Activated T-helper 2 cell treated with anti-CD3 and anti-CD28 coated beads, Interferon-gamma antibody, Interleukin-2, Interleukin-4, amounts not matched to agents 10 μg/mL and 5 μg/mL and 100 μg/mL, durations not matched to agents 14 hours and 24 hours and 36 hours (primary cell): ENCODE measurements around the gene LRIG1. TPM values are rescaled to one million over a fixed set of nuclear protein-coding genes. Genes with fewer than 3 reads are reported as not detected.
"Not testable (repeated sequence)": the region's sequence is repeated elsewhere in the genome, so short reads cannot be mapped to it uniquely, and the experiment has no call there.

ENCODE experiments used
- DNase-seq: peaks from one replicate; pipeline ENCODE4 v3.0.0; 2021; ENCODE audit warnings: low spot score
- H3K27ac Mint-ChIP-seq: one replicate; pipeline ENCODE4 v1.8.0; 2021; ENCODE audit warnings: mixed read lengths
- H3K27me3 Mint-ChIP-seq: one replicate; pipeline ENCODE4 v1.8.0; 2021; ENCODE audit warnings: low read depth, mixed read lengths
- H3K36me3 Mint-ChIP-seq: one replicate; pipeline ENCODE4 v1.8.0; 2021; ENCODE audit warnings: low read depth, mixed read lengths
- H3K4me1 Mint-ChIP-seq: one replicate; pipeline ENCODE4 v1.8.0; 2021; ENCODE audit warnings: low read depth, mixed read lengths
- H3K4me3 Mint-ChIP-seq: one replicate; pipeline ENCODE4 v1.8.0; 2021; ENCODE audit warnings: low read depth, mild to moderate bottlenecking, moderate library complexity, mixed read lengths
- H3K9me3 Mint-ChIP-seq: one replicate; pipeline ENCODE4 v1.8.0; 2021; ENCODE audit warnings: mixed read lengths
- intact Hi-C: fragments of 100-400 bp; cut with micrococcal nuclease; formaldehyde crosslinking; loops from one replicate; pipeline ENCODE4 v1.15.1; 2023
- total RNA-seq: library from RNA; stranded (reverse); gene quantifications from 2 replicates; pipeline ENCODE4 v1.2.3, GENCODE V29; 2022

Gene LRIG1
- total RNA-seq, 1 donor from 2014 or later = 42.5 TPM

- no peak overlapping the region for H3K4me3 Mint-ChIP-seq
- peaks cover 30% of the 10 kb centered on the region for H3K4me1 Mint-ChIP-seq
- H3K27ac Mint-ChIP-seq = no peak overlapping the region
- no peak for DNase-seq
- peaks cover 4% of the 10 kb centered on the region for H3K9me3 Mint-ChIP-seq
- no peaks in the 10 kb centered on the region for H3K27me3 Mint-ChIP-seq
- H3K36me3 Mint-ChIP-seq = peaks cover 49% of the 10 kb centered on the region
- intact Hi-C loops = no loop called here
These were observed 72.8 kb downstream of the LRIG1 start for GRCh38 chr3:66427951-66428474.

- Mint-ChIP-seq H3K27ac (no peak overlapping the region), H3K4me1 (peaks cover 29% of the 10 kb centered on the region), H3K9me3 (peaks cover 9% of the 10 kb centered on the region), H3K27me3 (no peaks in the 10 kb centered on the region), H3K4me3 (no peak overlapping the region), H3K36me3 (peaks cover 54% of the 10 kb centered on the region)
- intact Hi-C loops = no loop called here
- DNase-seq = no peak
These were observed 73.5 kb downstream of the LRIG1 start for GRCh38 chr3:66427352-66427751.

GRCh38 chr3:66426135-66426534, 74.7 kb downstream of the LRIG1 start:
- peaks cover 60% of the 10 kb centered on the region for H3K36me3 Mint-ChIP-seq
- H3K27ac Mint-ChIP-seq = peak overlapping the region; percentile 18
- H3K27me3 Mint-ChIP-seq = no peaks in the 10 kb centered on the region
- intact Hi-C loops = no loop called here
- no peak overlapping the region for H3K4me3 Mint-ChIP-seq
- H3K9me3 Mint-ChIP-seq = peaks cover 21% of the 10 kb centered on the region
- DNase-seq = no peak
- H3K4me1 Mint-ChIP-seq = peaks cover 29% of the 10 kb centered on the region

- peaks cover 25% of the 10 kb centered on the region for H3K9me3 Mint-ChIP-seq
- H3K36me3 Mint-ChIP-seq = peaks cover 65% of the 10 kb centered on the region
- DNase-seq = no peak
- no peak overlapping the region for H3K4me3 Mint-ChIP-seq
- intact Hi-C loops = no loop called here
- peak overlapping the region; percentile 18 for H3K27ac Mint-ChIP-seq
- no peaks in the 10 kb centered on the region for H3K27me3 Mint-ChIP-seq
- peaks cover 32% of the 10 kb centered on the region for H3K4me1 Mint-ChIP-seq
These were observed 75.2 kb downstream of the LRIG1 start for GRCh38 chr3:66425576-66426114.

- no peaks in the 10 kb centered on the region for H3K27me3 Mint-ChIP-seq
- peaks cover 32% of the 10 kb centered on the region for H3K9me3 Mint-ChIP-seq
- H3K36me3 Mint-ChIP-seq = peaks cover 71% of the 10 kb centered on the region
- H3K4me3 Mint-ChIP-seq = no peak overlapping the region
- intact Hi-C loops = no loop called here
- no peak overlapping the region for H3K27ac Mint-ChIP-seq
- peaks cover 38% of the 10 kb centered on the region for H3K4me1 Mint-ChIP-seq
- no peak for DNase-seq
These were observed 75.8 kb downstream of the LRIG1 start for GRCh38 chr3:66425032-66425431.

- Mint-ChIP-seq H3K36me3 (peaks cover 73% of the 10 kb centered on the region), H3K9me3 (peaks cover 36% of the 10 kb centered on the region), H3K4me3 (no peak overlapping the region), H3K27ac (no peak overlapping the region), H3K27me3 (no peaks in the 10 kb centered on the region), H3K4me1 (peaks cover 41% of the 10 kb centered on the region)
- no peak for DNase-seq
- intact Hi-C loops = no loop called here
These were observed 77.0 kb downstream of the LRIG1 start for GRCh38 chr3:66423791-66424190.

GRCh38 chr3:66421893-66422292, 78.9 kb downstream of the LRIG1 start:
- intact Hi-C loops, DNase-seq, H3K27ac Mint-ChIP-seq, H3K4me3 Mint-ChIP-seq, H3K27me3 Mint-ChIP-seq: not testable (repeated sequence)
- Mint-ChIP-seq H3K9me3 (peaks cover 36% of the 10 kb centered on the region), H3K4me1 (peaks cover 36% of the 10 kb centered on the region), H3K36me3 (peaks cover 87% of the 10 kb centered on the region)

GRCh38 chr3:66421144-66421543, 79.7 kb downstream of the LRIG1 start:
- intact Hi-C loops, H3K4me3 Mint-ChIP-seq, H3K27me3 Mint-ChIP-seq, DNase-seq, H3K27ac Mint-ChIP-seq: not testable (repeated sequence)
- peaks cover 89% of the 10 kb centered on the region for H3K36me3 Mint-ChIP-seq
- H3K9me3 Mint-ChIP-seq = peaks cover 36% of the 10 kb centered on the region
- peaks cover 32% of the 10 kb centered on the region for H3K4me1 Mint-ChIP-seq

GRCh38 chr3:66419036-66419435, 81.8 kb downstream of the LRIG1 start:
- intact Hi-C loops = no loop called here
- DNase-seq = no peak
- H3K27me3 Mint-ChIP-seq = no peaks in the 10 kb centered on the region
- peaks cover 87% of the 10 kb centered on the region for H3K36me3 Mint-ChIP-seq
- no peak overlapping the region for H3K4me3 Mint-ChIP-seq
- peaks cover 36% of the 10 kb centered on the region for H3K9me3 Mint-ChIP-seq
- H3K4me1 Mint-ChIP-seq = peaks cover 20% of the 10 kb centered on the region
- no peak overlapping the region for H3K27ac Mint-ChIP-seq

- intact Hi-C loops = no loop called here
- Mint-ChIP-seq H3K4me3 (no peak overlapping the region), H3K4me1 (peaks cover 20% of the 10 kb centered on the region), H3K36me3 (peaks cover 84% of the 10 kb centered on the region), H3K27me3 (no peaks in the 10 kb centered on the region), H3K27ac (no peak overlapping the region), H3K9me3 (peaks cover 34% of the 10 kb centered on the region)
- DNase-seq = no peak
These were observed 82.3 kb downstream of the LRIG1 start for GRCh38 chr3:66418475-66418931.

- peaks cover 21% of the 10 kb centered on the region for H3K9me3 Mint-ChIP-seq
- H3K36me3 Mint-ChIP-seq = peaks cover 85% of the 10 kb centered on the region
- H3K27me3 Mint-ChIP-seq = no peaks in the 10 kb centered on the region
- H3K4me3 Mint-ChIP-seq = no peak overlapping the region
- no peak overlapping the region for H3K27ac Mint-ChIP-seq
- H3K4me1 Mint-ChIP-seq = peaks cover 28% of the 10 kb centered on the region
- DNase-seq = no peak
- intact Hi-C loops = no loop called here
These were observed 84.1 kb downstream of the LRIG1 start for GRCh38 chr3:66416556-66417304.

GRCh38 chr3:66415867-66416428, 84.9 kb downstream of the LRIG1 start:
- Mint-ChIP-seq H3K36me3 (peaks cover 86% of the 10 kb centered on the region), H3K27me3 (no peaks in the 10 kb centered on the region), H3K9me3 (peaks cover 14% of the 10 kb centered on the region), H3K4me3 (no peak overlapping the region), H3K27ac (no peak overlapping the region), H3K4me1 (peaks cover 31% of the 10 kb centered on the region)
- intact Hi-C loops = no loop called here
- DNase-seq = no peak

GRCh38 chr3:66414846-66415245, 86.0 kb downstream of the LRIG1 start:
- Mint-ChIP-seq H3K9me3 (peaks cover 3% of the 10 kb centered on the region), H3K27me3 (no peaks in the 10 kb centered on the region), H3K4me3 (no peak overlapping the region), H3K4me1 (peaks cover 21% of the 10 kb centered on the region), H3K27ac (no peak overlapping the region), H3K36me3 (peaks cover 83% of the 10 kb centered on the region)
- no peak for DNase-seq
- intact Hi-C loops = loop anchor here (5.0 kb wide), 1 partner anchor 47 kb away; no protein-coding TSS in a partner anchor
